A172 (cell line): ENCODE results near the gene FAM3D. TPM values are rescaled to one million over a fixed set of nuclear protein-coding genes. Genes with fewer than 3 reads are reported as not detected.

ENCODE experiments used
- DNase-seq: peaks from one replicate; pipeline ENCODE4 v3.0.0-alpha.2; 2015; ENCODE audit warnings: low spot score
- total RNA-seq: library from RNA; depleted of rRNA; stranded (reverse); fragments of >200 nt; shearing (Covaris generic); gene quantifications from 2 replicates; pipeline ENCODE4 v1.2.3, GENCODE V29; 2014

The FAM3D gene
- total RNA-seq, 1 experiment from 2014 or later = not detected

- no peak for DNase-seq
Observed at GRCh38 chr3:58656631-58657030, 9.9 kb downstream of the FAM3D start.

- no peak for DNase-seq
Observed at GRCh38 chr3:58654466-58654865, 12.1 kb downstream of the FAM3D start.

GRCh38 chr3:58652624-58653023 lies 13.9 kb downstream of the FAM3D start:
- no peak for DNase-seq

GRCh38 chr3:58651276-58651675 lies 15.3 kb downstream of the FAM3D start:
- DNase-seq = no peak

- no peak for DNase-seq
Observed at GRCh38 chr3:58647381-58648141, 19.0 kb downstream of the FAM3D start.

- peak; percentile 17 for DNase-seq
Observed at GRCh38 chr3:58646503-58646902, 20.1 kb downstream of the FAM3D start.

GRCh38 chr3:58645726-58646125 lies 20.8 kb downstream of the FAM3D start:
- DNase-seq = no peak

- no peak for DNase-seq
Observed at GRCh38 chr3:58642846-58643245, 23.7 kb downstream of the FAM3D start.

GRCh38 chr3:58640700-58641372 lies 25.7 kb downstream of the FAM3D start:
- DNase-seq = peak; percentile 77

- no peak for DNase-seq
Observed at GRCh38 chr3:58639842-58640241, 26.7 kb downstream of the FAM3D start.

GRCh38 chr3:58639001-58639400 lies 27.6 kb downstream of the FAM3D start:
- peak; percentile 34 for DNase-seq

- DNase-seq = peak; percentile 1
Observed at GRCh38 chr3:58638591-58638990, 28.0 kb downstream of the FAM3D start.

- no peak for DNase-seq
Observed at GRCh38 chr3:58637509-58637908, 29.1 kb downstream of the FAM3D start.

- DNase-seq = no peak
Observed at GRCh38 chr3:58635371-58636285, 30.9 kb downstream of the FAM3D start.

GRCh38 chr3:58633157-58633865 lies 33.3 kb downstream of the FAM3D start:
- DNase-seq = no peak

GRCh38 chr3:58631742-58632141 lies 34.8 kb downstream of the FAM3D start:
- no peak for DNase-seq

- no peak for DNase-seq
Observed at GRCh38 chr3:58630710-58631092, 35.9 kb downstream of the FAM3D start.

GRCh38 chr3:58630076-58630709 lies 36.4 kb downstream of the FAM3D start:
- peak; percentile 63 for DNase-seq

GRCh38 chr3:58629629-58630028 lies 36.9 kb downstream of the FAM3D start:
- DNase-seq = no peak

- DNase-seq = peak; percentile 40
Observed at GRCh38 chr3:58628823-58629562, 37.6 kb downstream of the FAM3D start.
